HPDE6-E6E7 (cell line): Measurements from ENCODE around the gene PCNX2.
A peak's percentile ranks its signal among the peaks of the same experiment; 100 is the strongest.
"Not testable (repeated sequence)": the region's sequence is repeated elsewhere in the genome, so short reads cannot be mapped to it uniquely, and the experiment has no call there.

Source experiments
- DNase-seq: peaks from one replicate; pipeline ENCODE4 v3.0.0; 2011; ENCODE audit warnings: missing footprints; ENCODE audit errors: extremely low spot score

PCNX2 gene

GRCh38 chr1:233107716-233108130 lies 187.8 kb downstream of the PCNX2 start:
- not testable (repeated sequence) for DNase-seq

- no peak for DNase-seq
Observed at GRCh38 chr1:233107130-233107660, 188.3 kb downstream of the PCNX2 start.

- no peak for DNase-seq
Observed at GRCh38 chr1:233105225-233105624, 190.3 kb downstream of the PCNX2 start.

- no peak for DNase-seq
Observed at GRCh38 chr1:233102341-233102740, 193.2 kb downstream of the PCNX2 start.

GRCh38 chr1:233097959-233098580 lies 197.5 kb downstream of the PCNX2 start:
- DNase-seq, result no peak

GRCh38 chr1:233097546-233097945 lies 198.0 kb downstream of the PCNX2 start:
- no peak for DNase-seq

GRCh38 chr1:233094691-233095090 lies 200.8 kb downstream of the PCNX2 start:
- no peak for DNase-seq

GRCh38 chr1:233094269-233094668 lies 201.3 kb downstream of the PCNX2 start:
- no peak for DNase-seq

- no peak for DNase-seq
Observed at GRCh38 chr1:233090746-233091494, 204.6 kb downstream of the PCNX2 start.

GRCh38 chr1:233089251-233089650 lies 206.3 kb downstream of the PCNX2 start:
- DNase-seq, result no peak

GRCh38 chr1:233088613-233089012 lies 206.9 kb downstream of the PCNX2 start:
- no peak for DNase-seq

- no peak for DNase-seq
Observed at GRCh38 chr1:233086961-233087881, 208.3 kb downstream of the PCNX2 start.

- DNase-seq, result peak; percentile 54
Observed at GRCh38 chr1:233085566-233085965, 210.0 kb downstream of the PCNX2 start.

- DNase-seq, result no peak
Observed at GRCh38 chr1:233082778-233083550, 212.6 kb downstream of the PCNX2 start.

GRCh38 chr1:233081735-233082134 lies 213.8 kb downstream of the PCNX2 start:
- no peak for DNase-seq

- not testable (repeated sequence) for DNase-seq
Observed at GRCh38 chr1:233080827-233081226, 214.7 kb downstream of the PCNX2 start.

- no peak for DNase-seq
Observed at GRCh38 chr1:233080286-233080685, 215.2 kb downstream of the PCNX2 start.

GRCh38 chr1:233079574-233079973 lies 216.0 kb downstream of the PCNX2 start:
- DNase-seq, result no peak

- DNase-seq, result no peak
Observed at GRCh38 chr1:233078396-233078795, 217.1 kb downstream of the PCNX2 start.

- no peak for DNase-seq
Observed at GRCh38 chr1:233075915-233076295, 219.6 kb downstream of the PCNX2 start.

- DNase-seq, result no peak
Observed at GRCh38 chr1:233066087-233066486, 229.4 kb downstream of the PCNX2 start.
